WI38 (cell line): ENCODE results near the gene WIZ.
"Not testable (repeated sequence)": the region's sequence is repeated elsewhere in the genome, so short reads cannot be mapped to it uniquely, and the experiment has no call there.

Source experiments
- H3K4me3 ChIP-seq: 2 replicates; pipeline ENCODE4 v1.5.1; 2011; ENCODE audit warnings: low read depth, mild to moderate bottlenecking, control low read depth, low read length
- TF ChIP-seq, protein P1 (sequence below): IDR thresholded peaks from 2 replicates; pipeline ENCODE4 v1.5.1; 2012; ENCODE audit warnings: low read depth, mild to moderate bottlenecking, control low read depth, low read length

WIZ gene

DNA sequence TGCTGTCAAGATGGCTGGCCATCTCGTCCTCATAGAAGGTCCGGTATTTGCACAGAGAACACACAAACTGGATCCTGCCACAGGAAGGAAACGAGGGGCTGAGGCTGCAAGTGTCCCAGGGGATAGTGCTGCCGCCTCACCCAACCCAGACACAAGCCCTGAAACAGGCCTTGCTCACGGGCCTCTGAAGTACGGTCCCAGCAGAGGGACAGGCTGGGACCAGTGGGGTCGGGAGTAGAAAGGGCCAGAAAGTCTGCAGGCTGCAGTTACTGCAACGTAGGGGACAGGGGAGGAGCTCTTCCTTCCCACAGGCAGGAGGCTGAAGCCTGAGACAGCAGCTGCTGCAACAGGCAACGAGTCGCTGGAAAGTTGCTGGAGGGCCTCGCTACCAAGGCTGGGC lies 52.0 kb downstream of the WIZ start:
- TF ChIP-seq, protein P1, sequence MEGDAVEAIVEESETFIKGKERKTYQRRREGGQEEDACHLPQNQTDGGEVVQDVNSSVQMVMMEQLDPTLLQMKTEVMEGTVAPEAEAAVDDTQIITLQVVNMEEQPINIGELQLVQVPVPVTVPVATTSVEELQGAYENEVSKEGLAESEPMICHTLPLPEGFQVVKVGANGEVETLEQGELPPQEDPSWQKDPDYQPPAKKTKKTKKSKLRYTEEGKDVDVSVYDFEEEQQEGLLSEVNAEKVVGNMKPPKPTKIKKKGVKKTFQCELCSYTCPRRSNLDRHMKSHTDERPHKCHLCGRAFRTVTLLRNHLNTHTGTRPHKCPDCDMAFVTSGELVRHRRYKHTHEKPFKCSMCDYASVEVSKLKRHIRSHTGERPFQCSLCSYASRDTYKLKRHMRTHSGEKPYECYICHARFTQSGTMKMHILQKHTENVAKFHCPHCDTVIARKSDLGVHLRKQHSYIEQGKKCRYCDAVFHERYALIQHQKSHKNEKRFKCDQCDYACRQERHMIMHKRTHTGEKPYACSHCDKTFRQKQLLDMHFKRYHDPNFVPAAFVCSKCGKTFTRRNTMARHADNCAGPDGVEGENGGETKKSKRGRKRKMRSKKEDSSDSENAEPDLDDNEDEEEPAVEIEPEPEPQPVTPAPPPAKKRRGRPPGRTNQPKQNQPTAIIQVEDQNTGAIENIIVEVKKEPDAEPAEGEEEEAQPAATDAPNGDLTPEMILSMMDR, result no peak
- H3K4me3 ChIP-seq, result no peak overlapping the region

GRCh38 chr19:15397236-15397635 lies 52.5 kb downstream of the WIZ start:
- H3K4me3 ChIP-seq, result no peak overlapping the region
- TF ChIP-seq, protein P1, result no peak

GRCh38 chr19:15396436-15396835 lies 53.3 kb downstream of the WIZ start:
- TF ChIP-seq, protein P1, result no peak
- H3K4me3 ChIP-seq, result no peak overlapping the region

DNA sequence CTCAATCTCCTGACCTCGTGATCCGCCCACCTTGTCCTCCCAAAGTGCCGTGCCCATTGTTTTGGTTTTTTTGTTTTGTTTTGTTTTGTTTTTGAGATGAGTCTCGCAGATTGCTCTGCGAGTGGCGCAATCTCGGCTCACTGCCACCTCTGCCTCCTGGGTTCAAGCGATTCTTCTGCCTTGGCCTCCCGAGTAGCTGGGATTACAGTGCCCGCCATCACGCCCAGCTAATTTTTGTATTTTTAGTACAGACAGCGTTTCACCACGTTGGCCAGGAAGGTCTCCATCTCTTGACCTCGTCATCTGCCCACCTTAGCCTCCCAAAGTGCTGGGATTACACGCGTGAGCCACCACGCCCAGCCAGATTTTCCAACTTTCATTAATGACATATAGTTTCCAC lies 54.5 kb downstream of the WIZ start:
- H3K4me3 ChIP-seq, result not testable (repeated sequence)

GRCh38 chr19:15394426-15394825 lies 55.3 kb downstream of the WIZ start:
- H3K4me3 ChIP-seq, result no peak overlapping the region
- TF ChIP-seq, protein P1, result no peak

DNA sequence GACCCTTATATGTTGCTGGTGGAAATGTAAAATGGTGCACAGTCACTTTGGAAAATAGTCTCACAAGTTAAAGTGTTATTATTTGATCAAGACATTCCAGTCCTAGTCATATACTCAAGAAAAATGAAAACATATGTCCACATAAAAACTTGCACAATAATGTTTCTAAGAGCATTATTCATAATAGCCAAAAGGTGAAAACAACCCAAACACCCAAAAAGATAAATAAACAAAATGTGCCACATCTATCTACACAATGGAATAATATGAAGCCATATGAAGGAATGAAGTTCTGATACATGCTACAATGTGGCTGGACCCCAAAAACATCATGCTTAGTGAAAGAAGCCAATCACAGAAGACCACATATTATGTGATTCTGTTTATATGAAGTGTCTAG lies 55.8 kb downstream of the WIZ start:
- TF ChIP-seq, protein P1, result no peak
- no peak overlapping the region for H3K4me3 ChIP-seq

- H3K4me3 ChIP-seq, result no peak overlapping the region
- TF ChIP-seq, protein P1, result no peak
These were observed 58.9 kb downstream of the WIZ start for GRCh38 chr19:15390814-15391213.

- no peak overlapping the region for H3K4me3 ChIP-seq
- TF ChIP-seq, protein P1, result no peak
These were observed 67.9 kb downstream of the WIZ start for GRCh38 chr19:15381864-15382263.
